ENCODE data around the gene ASMT. TPM values are rescaled to one million over a fixed set of nuclear protein-coding genes. Genes with fewer than 3 reads are reported as not detected.

The ASMT gene
- total and polyA plus RNA-seq, 5 donors from 2014 or later, result 0.19 to 1.00 (median 0.91) TPM; not detected in 2

- Mint-ChIP-seq H3K4me1 (peaks cover 0 to 7% (median 3%) of the 10 kb centered on the region in 4 donors), H3K4me3 (no peak overlapping the region), H3K27me3 (no peaks in the 10 kb centered on the region), H3K9me3 (no peaks in the 10 kb centered on the region), H3K27ac (no peak overlapping the region), H3K36me3 (peaks cover 36% of the 10 kb centered on the region)
- ATAC-seq (ENCODE audit: low read depth in 2 of 2), result no peak
- no peaks in the 10 kb centered on the region for H3K4me1 ChIP-seq (ENCODE audit: control insufficient read depth, insufficient read depth, low read length, poor library complexity, severe bottlenecking)
- no peak overlapping the region for H3K27ac ChIP-seq (ENCODE audit: insufficient read depth, low read length, poor library complexity, severe bottlenecking)
- H3K27me3 ChIP-seq (ENCODE audit: control insufficient read depth, insufficient read depth, low read length), result no peaks in the 10 kb centered on the region
- no peak overlapping the region for H3K4me3 ChIP-seq (ENCODE audit: low read depth, low read length)
- no peak for DNase-seq
- H3K36me3 ChIP-seq (ENCODE audit: control insufficient read depth, insufficient read depth, low read length), result peaks cover 73% of the 10 kb centered on the region
- no peaks in the 10 kb centered on the region for H3K9me3 ChIP-seq (ENCODE audit: control insufficient read depth in 2 of 2, low read length in 2 of 2)
Observed at GRCh38 chrX:1599791-1600405, 15.0 kb upstream of the ASMT start.

GRCh38 chrX:1600406-1601050 is 14.3 kb upstream of the ASMT start:
- H3K27me3 Mint-ChIP-seq, result no peaks in the 10 kb centered on the region
- Histone ChIP-seq H3K27ac (ENCODE audit: insufficient read depth, low read length, poor library complexity, severe bottlenecking) (no peak overlapping the region), H3K36me3 (ENCODE audit: control insufficient read depth, insufficient read depth, low read length) (peaks cover 67% of the 10 kb centered on the region), H3K27me3 (ENCODE audit: control insufficient read depth, insufficient read depth, low read length) (no peaks in the 10 kb centered on the region), H3K4me3 (ENCODE audit: low read depth, low read length) (no peak overlapping the region), H3K9me3 (ENCODE audit: control insufficient read depth in 2 of 2, low read length in 2 of 2) (no peaks in the 10 kb centered on the region), H3K4me1 (ENCODE audit: control insufficient read depth, insufficient read depth, low read length, poor library complexity, severe bottlenecking) (no peaks in the 10 kb centered on the region)
- no peak overlapping the region for H3K4me3 Mint-ChIP-seq
- DNase-seq (no peak), ATAC-seq (ENCODE audit: low read depth in 2 of 2) (no peak)
- no peak overlapping the region for H3K27ac Mint-ChIP-seq
- peaks cover 30% of the 10 kb centered on the region for H3K36me3 Mint-ChIP-seq
- no peaks in the 10 kb centered on the region for H3K9me3 Mint-ChIP-seq
- peaks cover 0 to 3% (median under 1%) of the 10 kb centered on the region in 4 donors for H3K4me1 Mint-ChIP-seq

- Mint-ChIP-seq H3K36me3 (peaks cover 25% of the 10 kb centered on the region), H3K27me3 (no peaks in the 10 kb centered on the region), H3K4me3 (no peak overlapping the region), H3K27ac (no peak overlapping the region), H3K9me3 (no peaks in the 10 kb centered on the region), H3K4me1 (peaks cover 0 to 2% (median 0%) of the 10 kb centered on the region in 4 donors)
- Histone ChIP-seq H3K4me1 (ENCODE audit: control insufficient read depth, insufficient read depth, low read length, poor library complexity, severe bottlenecking) (no peaks in the 10 kb centered on the region), H3K27ac (ENCODE audit: insufficient read depth, low read length, poor library complexity, severe bottlenecking) (no peak overlapping the region), H3K4me3 (ENCODE audit: low read depth, low read length) (no peak overlapping the region), H3K9me3 (ENCODE audit: control insufficient read depth in 2 of 2, low read length in 2 of 2) (no peaks in the 10 kb centered on the region), H3K36me3 (ENCODE audit: control insufficient read depth, insufficient read depth, low read length) (peaks cover 60% of the 10 kb centered on the region), H3K27me3 (ENCODE audit: control insufficient read depth, insufficient read depth, low read length) (no peaks in the 10 kb centered on the region)
- ATAC-seq (ENCODE audit: low read depth in 2 of 2) (no peak), DNase-seq (no peak)
Observed at GRCh38 chrX:1601051-1601767, 13.7 kb upstream of the ASMT start.

GRCh38 chrX:1601768-1602085 is 13.1 kb upstream of the ASMT start:
- Mint-ChIP-seq H3K27me3 (no peaks in the 10 kb centered on the region), H3K27ac (no peak overlapping the region), H3K36me3 (peaks cover 25% of the 10 kb centered on the region), H3K4me1 (peaks cover 0 to 2% (median 0%) of the 10 kb centered on the region in 4 donors), H3K4me3 (peak overlapping the region in 1 of 4 donors; percentile 41), H3K9me3 (no peaks in the 10 kb centered on the region)
- H3K27ac ChIP-seq (ENCODE audit: insufficient read depth, low read length, poor library complexity, severe bottlenecking), result no peak overlapping the region
- peaks cover 58% of the 10 kb centered on the region for H3K36me3 ChIP-seq (ENCODE audit: control insufficient read depth, insufficient read depth, low read length)
- H3K4me1 ChIP-seq (ENCODE audit: control insufficient read depth, insufficient read depth, low read length, poor library complexity, severe bottlenecking), result no peaks in the 10 kb centered on the region
- H3K27me3 ChIP-seq (ENCODE audit: control insufficient read depth, insufficient read depth, low read length), result no peaks in the 10 kb centered on the region
- no peaks in the 10 kb centered on the region for H3K9me3 ChIP-seq (ENCODE audit: control insufficient read depth in 2 of 2, low read length in 2 of 2)
- H3K4me3 ChIP-seq (ENCODE audit: low read depth, low read length), result no peak overlapping the region
- ATAC-seq (ENCODE audit: low read depth in 2 of 2) (no peak), DNase-seq (no peak)

GRCh38 chrX:1602299-1602698 is 12.6 kb upstream of the ASMT start:
- no peaks in the 10 kb centered on the region for H3K4me1 ChIP-seq (ENCODE audit: control insufficient read depth, insufficient read depth, low read length, poor library complexity, severe bottlenecking)
- no peak overlapping the region for H3K4me3 ChIP-seq (ENCODE audit: low read depth, low read length)
- H3K27me3 ChIP-seq (ENCODE audit: control insufficient read depth, insufficient read depth, low read length), result no peaks in the 10 kb centered on the region
- no peak for DNase-seq
- no peak for ATAC-seq (ENCODE audit: low read depth in 2 of 2)
- Mint-ChIP-seq H3K27me3 (no peaks in the 10 kb centered on the region), H3K27ac (no peak overlapping the region), H3K4me3 (peak overlapping the region in 1 of 4 donors; percentile 41), H3K4me1 (peaks cover 0 to 2% (median 0%) of the 10 kb centered on the region in 4 donors), H3K36me3 (peaks cover 25% of the 10 kb centered on the region), H3K9me3 (no peaks in the 10 kb centered on the region)
- H3K9me3 ChIP-seq (ENCODE audit: control insufficient read depth in 2 of 2, low read length in 2 of 2), result no peaks in the 10 kb centered on the region
- H3K27ac ChIP-seq (ENCODE audit: insufficient read depth, low read length, poor library complexity, severe bottlenecking), result no peak overlapping the region
- peaks cover 53% of the 10 kb centered on the region for H3K36me3 ChIP-seq (ENCODE audit: control insufficient read depth, insufficient read depth, low read length)

- H3K4me1 ChIP-seq (ENCODE audit: control insufficient read depth, insufficient read depth, low read length, poor library complexity, severe bottlenecking), result no peaks in the 10 kb centered on the region
- Mint-ChIP-seq H3K9me3 (no peaks in the 10 kb centered on the region), H3K27me3 (no peaks in the 10 kb centered on the region), H3K4me1 (peaks cover 0 to 2% (median 0%) of the 10 kb centered on the region in 4 donors), H3K36me3 (peaks cover 21% of the 10 kb centered on the region), H3K27ac (no peak overlapping the region), H3K4me3 (no peak overlapping the region)
- H3K4me3 ChIP-seq (ENCODE audit: low read depth, low read length), result no peak overlapping the region
- H3K36me3 ChIP-seq (ENCODE audit: control insufficient read depth, insufficient read depth, low read length), result peaks cover 15% of the 10 kb centered on the region
- H3K27me3 ChIP-seq (ENCODE audit: control insufficient read depth, insufficient read depth, low read length), result no peaks in the 10 kb centered on the region
- no peak for DNase-seq
- H3K9me3 ChIP-seq (ENCODE audit: control insufficient read depth in 2 of 2, low read length in 2 of 2), result no peaks in the 10 kb centered on the region
- H3K27ac ChIP-seq (ENCODE audit: insufficient read depth, low read length, poor library complexity, severe bottlenecking), result no peak overlapping the region
- ATAC-seq (ENCODE audit: low read depth in 2 of 2), result no peak
Observed at GRCh38 chrX:1606496-1606895, 8.4 kb upstream of the ASMT start.

- Mint-ChIP-seq H3K9me3 (no peaks in the 10 kb centered on the region), H3K4me1 (peaks cover 0 to under 1% (median 0%) of the 10 kb centered on the region in 4 donors), H3K4me3 (no peak overlapping the region), H3K27ac (no peak overlapping the region), H3K27me3 (no peaks in the 10 kb centered on the region), H3K36me3 (peaks cover under 1% of the 10 kb centered on the region)
- Histone ChIP-seq H3K4me3 (ENCODE audit: low read depth, low read length) (no peak overlapping the region), H3K9me3 (ENCODE audit: control insufficient read depth in 2 of 2, low read length in 2 of 2) (no peaks in the 10 kb centered on the region), H3K27ac (ENCODE audit: insufficient read depth, low read length, poor library complexity, severe bottlenecking) (no peak overlapping the region), H3K36me3 (ENCODE audit: control insufficient read depth, insufficient read depth, low read length) (no peaks in the 10 kb centered on the region), H3K27me3 (ENCODE audit: control insufficient read depth, insufficient read depth, low read length) (no peaks in the 10 kb centered on the region), H3K4me1 (ENCODE audit: control insufficient read depth, insufficient read depth, low read length, poor library complexity, severe bottlenecking) (no peaks in the 10 kb centered on the region)
- no peak for DNase-seq
- no peak for ATAC-seq (ENCODE audit: low read depth in 2 of 2)
Observed at GRCh38 chrX:1609311-1609710, 5.5 kb upstream of the ASMT start.
